ENCODE measurements around the gene HLX. TPM values are rescaled to one million over a fixed set of nuclear protein-coding genes. Genes with fewer than 3 reads are reported as not detected.

The HLX gene
- total RNA-seq, 3 donors from 2014 or later = 5.0 to 17.8 (median 15.1) TPM

GRCh38 chr1:220880726-220881506 lies 1.7 kb downstream of the HLX start:
- peak overlapping the region in 1 of 2 donors; percentile 54 for H3K27ac ChIP-seq
- peak overlapping the region; percentile 83 to 87 (median 84) for H3K4me3 ChIP-seq
- DNase-seq (ENCODE audit: low spot score in 2 of 2) = no peak
- no peaks in the 10 kb centered on the region for H3K9me3 ChIP-seq
- no peaks in the 10 kb centered on the region for H3K4me1 ChIP-seq
- H3K36me3 ChIP-seq = no peaks in the 10 kb centered on the region
- peaks cover 0 to 6% of the 10 kb centered on the region in 2 donors for H3K27me3 ChIP-seq
- intact Hi-C loops (cut with DNase I; ENCODE audit: low total_unique reads) = no loop called here
- TF ChIP-seq POLR2AphosphoS5 (IDR thresholded peaks at IDR 0.05) = peak in 2 of 3 donors; percentile 4 to 18
- no peak for TF ChIP-seq CTCF (IDR thresholded peaks at IDR 0.05)

- Histone ChIP-seq H3K27me3 (peaks cover 0 to 17% of the 10 kb centered on the region in 2 donors), H3K9me3 (no peaks in the 10 kb centered on the region), H3K4me1 (no peaks in the 10 kb centered on the region), H3K4me3 (peak overlapping the region in 2 of 3 donors; percentile 83 to 87), H3K36me3 (no peaks in the 10 kb centered on the region), H3K27ac (peak overlapping the region in 1 of 2 donors; percentile 54)
- intact Hi-C loops (cut with DNase I; ENCODE audit: low total_unique reads) = no loop called here
- TF ChIP-seq POLR2AphosphoS5 (IDR thresholded peaks at IDR 0.05) (no peak), POLR2A (IDR thresholded peaks at IDR 0.05) (no peak), CTCF (IDR thresholded peaks at IDR 0.05) (no peak)
- no peak for DNase-seq (ENCODE audit: low spot score in 2 of 2)
Observed at GRCh38 chr1:220882061-220882891, 3.0 kb downstream of the HLX start.

- Histone ChIP-seq H3K27ac (no peak overlapping the region), H3K36me3 (no peaks in the 10 kb centered on the region), H3K4me1 (peaks cover 0 to 3% of the 10 kb centered on the region in 2 donors), H3K9me3 (no peaks in the 10 kb centered on the region), H3K27me3 (peaks cover 0 to 38% of the 10 kb centered on the region in 2 donors), H3K4me3 (no peak overlapping the region)
- intact Hi-C loops (cut with DNase I; ENCODE audit: low total_unique reads) = no loop called here
- TF ChIP-seq POLR2A (IDR thresholded peaks at IDR 0.05) = no peak
- no peak for TF ChIP-seq POLR2AphosphoS5 (IDR thresholded peaks at IDR 0.05)
- no peak for TF ChIP-seq CTCF (IDR thresholded peaks at IDR 0.05)
- DNase-seq (ENCODE audit: low spot score in 2 of 2) = no peak
Observed at GRCh38 chr1:220884109-220884980, 5.1 kb downstream of the HLX start.

- Histone ChIP-seq H3K4me3 (no peak overlapping the region), H3K27me3 (peaks cover 0 to 42% of the 10 kb centered on the region in 2 donors), H3K4me1 (peaks cover 0 to 3% of the 10 kb centered on the region in 2 donors), H3K36me3 (no peaks in the 10 kb centered on the region), H3K9me3 (no peaks in the 10 kb centered on the region), H3K27ac (no peak overlapping the region)
- DNase-seq (ENCODE audit: low spot score in 2 of 2) = no peak
- intact Hi-C loops (cut with DNase I; ENCODE audit: low total_unique reads) = no loop called here
- TF ChIP-seq POLR2A (IDR thresholded peaks at IDR 0.05) (no peak), CTCF (IDR thresholded peaks at IDR 0.05) (no peak), POLR2AphosphoS5 (IDR thresholded peaks at IDR 0.05) (no peak)
Observed at GRCh38 chr1:220884981-220885918, 6.0 kb downstream of the HLX start.
